Karpas-422 (cell line): ENCODE data around the gene IRF7. TPM values are rescaled to one million over a fixed set of nuclear protein-coding genes. Genes with fewer than 3 reads are reported as not detected.

Experiments
- DNase-seq: peaks from one replicate; pipeline ENCODE4 v3.0.0-alpha.2; 2015
- H2AFZ ChIP-seq: fragments of 200-600 bp; sonication (generic); 2 replicates; pipeline ENCODE4 v1.6.1; 2014; ENCODE audit warnings: antibody characterized with exemption, low read length, mixed read lengths
- H3K27ac ChIP-seq: fragments of 200-600 bp; sonication (generic); 2 replicates; pipeline ENCODE4 v1.5.1; 2014; ENCODE audit warnings: mild to moderate bottlenecking, low read length, moderate library complexity
- H3K27me3 ChIP-seq: fragments of 200-600 bp; sonication (generic); 2 replicates; pipeline ENCODE4 v1.6.1; 2014; ENCODE audit warnings: low read length, mixed read lengths
- H3K36me3 ChIP-seq: fragments of 200-600 bp; sonication (generic); 2 replicates; pipeline ENCODE4 v1.6.1; 2014; ENCODE audit warnings: low read length, mixed read lengths; ENCODE audit not compliant: insufficient read depth
- H3K4me1 ChIP-seq: fragments of 200-600 bp; sonication (generic); 2 replicates; pipeline ENCODE4 v1.6.1; 2014; ENCODE audit warnings: mild to moderate bottlenecking, low read length, mixed read lengths
- H3K4me2 ChIP-seq: fragments of 200-600 bp; sonication (generic); 2 replicates; pipeline ENCODE4 v1.6.1; 2014; ENCODE audit warnings: low read length, low read depth, mild to moderate bottlenecking; ENCODE audit not compliant: poor library complexity, severe bottlenecking
- H3K4me3 ChIP-seq: fragments of 200-600 bp; sonication (generic); 2 replicates; pipeline ENCODE4 v1.5.1; 2014; ENCODE audit warnings: mild to moderate bottlenecking, antibody characterized with exemption, low read length, mixed read lengths
- H3K79me2 ChIP-seq: fragments of 200-600 bp; sonication (generic); 2 replicates; pipeline ENCODE4 v1.6.1; 2014; ENCODE audit warnings: mild to moderate bottlenecking, low read length, mixed read lengths
- H3K9ac ChIP-seq: fragments of 200-600 bp; sonication (generic); 2 replicates; pipeline ENCODE4 v1.6.0; 2014; ENCODE audit warnings: low read length
- H3K9me2 ChIP-seq: fragments of 200-600 bp; sonication (generic), shearing (Covaris generic); replicated peaks from 2 replicates; pipeline ENCODE4 v1.6.0; 2014; ENCODE audit warnings: mild to moderate bottlenecking, low read length, moderate library complexity; ENCODE audit not compliant: insufficient read depth
- H3K9me3 ChIP-seq: fragments of 300-700, 200-600 bp; sonication (generic); 2 replicates; pipeline ENCODE4 v1.6.1; 2014; ENCODE audit warnings: low read length, mixed read lengths
- H4K20me1 ChIP-seq: fragments of 200-600 bp; sonication (generic); 2 replicates; pipeline ENCODE4 v1.6.1; 2014; ENCODE audit warnings: mild to moderate bottlenecking, antibody characterized with exemption, low read length, low read depth; ENCODE audit not compliant: insufficient read depth
- total RNA-seq: library from RNA; depleted of rRNA; stranded (reverse); fragments of >200 nt; shearing (Covaris generic); gene quantifications from 2 replicates; pipeline ENCODE4 v1.2.3, GENCODE V29; 2014; ENCODE audit warnings: low replicate concordance; rRNA removed

The IRF7 gene
- total RNA-seq = 34.6 and 53.5 TPM in 2 replicates

DNA sequence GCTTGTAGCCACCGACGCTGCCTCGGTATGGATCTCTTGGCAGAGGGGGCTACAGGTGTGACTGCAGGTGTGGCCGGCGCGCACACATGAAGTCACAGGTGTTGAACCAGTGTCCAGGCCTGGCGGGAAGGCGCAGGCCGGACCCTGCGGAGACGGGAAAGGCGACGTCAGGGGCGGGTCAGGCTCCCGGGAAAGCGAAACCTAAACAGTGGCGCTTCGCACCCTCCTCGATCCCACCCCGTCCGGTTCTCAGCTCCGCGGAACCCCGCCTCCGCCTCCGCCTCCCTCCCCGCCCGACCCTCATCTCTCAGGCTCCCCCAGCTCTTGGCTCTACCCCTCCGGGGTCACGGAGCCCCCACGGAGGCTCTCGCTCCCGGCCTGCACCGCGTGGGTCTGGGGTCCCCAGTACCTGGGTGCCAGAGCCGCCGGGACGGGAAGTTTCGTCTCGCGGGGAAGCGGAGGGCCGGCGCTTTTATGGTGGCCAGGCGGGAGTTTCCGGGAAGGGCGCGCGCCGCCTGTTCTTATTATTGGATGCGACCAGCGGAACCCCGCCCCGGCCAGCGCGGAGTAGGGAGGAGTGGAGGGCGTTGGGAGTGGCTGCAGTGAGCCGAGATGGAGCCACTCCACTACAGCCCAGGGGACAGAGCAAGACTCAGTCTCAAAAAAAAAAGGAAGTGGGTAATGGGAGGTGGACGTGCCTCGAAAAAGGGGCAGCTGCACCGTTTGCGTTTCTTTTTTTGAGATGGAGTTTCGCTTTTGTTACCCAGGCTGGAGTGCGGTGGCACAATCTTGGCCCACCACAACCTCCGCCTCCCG lies at the start of gene IRF7:
TSS of gene IRF7 (minus strand) at position 447 of the 816 bp plus-strand sequence. CDS start 586 bp downstream, outside the sequence.
- no peaks in the 10 kb centered on the region for H3K27me3 ChIP-seq
- DNase-seq = peak; percentile 97
- H2AFZ ChIP-seq = no peak within 1 kb of the TSS
- H3K4me1 ChIP-seq = peaks cover 27% of the 10 kb centered on the region
- H4K20me1 ChIP-seq = peaks cover 27% of the 10 kb centered on the region; the same call in 1 of the 2 replicates
- peak within 1 kb of the TSS; percentile 79 for H3K9ac ChIP-seq
- H3K27ac ChIP-seq = peak within 1 kb of the TSS; percentile 85
- H3K9me3 ChIP-seq = no peaks in the 10 kb centered on the region
- H3K79me2 ChIP-seq = peaks cover 7% of the 10 kb centered on the region; the same call in 1 of the 2 replicates
- peak within 1 kb of the TSS; percentile 97 for H3K4me2 ChIP-seq
- peak within 1 kb of the TSS; percentile 92 for H3K4me3 ChIP-seq
- no peaks in the 10 kb centered on the region; the same call in 1 of the 2 replicates for H3K36me3 ChIP-seq
- H3K9me2 ChIP-seq = no peaks in the 10 kb centered on the region

DNA sequence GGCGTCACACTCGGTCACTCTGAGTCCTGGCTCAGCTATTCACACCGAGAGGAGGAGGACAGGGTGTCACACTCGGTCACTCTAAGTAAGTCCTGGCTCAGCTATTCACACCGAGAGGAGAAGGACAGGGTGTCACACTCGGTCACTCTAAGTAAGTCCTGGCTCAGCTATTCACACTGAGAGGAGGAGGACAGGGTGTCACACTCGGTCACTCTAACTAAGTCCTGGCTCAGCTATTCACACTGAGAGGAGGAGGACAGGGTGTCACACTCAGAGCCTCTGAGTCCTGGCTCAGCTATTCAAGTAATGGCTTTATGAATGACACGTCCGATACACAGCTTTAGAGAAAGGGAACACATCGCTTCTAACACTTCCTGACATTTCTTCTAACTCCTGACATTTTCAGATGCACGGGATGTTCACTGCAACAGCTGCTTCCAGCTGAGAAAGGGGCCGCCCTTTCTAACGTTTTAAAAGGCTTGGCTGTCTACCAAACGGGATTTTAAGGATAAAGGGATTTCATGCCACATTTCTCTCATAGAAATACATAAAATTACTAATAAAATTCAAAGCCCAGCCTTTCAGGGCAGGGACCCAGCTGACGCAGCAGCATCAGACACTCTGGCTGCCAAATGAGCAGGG lies 49.4 kb upstream of the IRF7 start:
- Histone ChIP-seq H3K4me2 (no peak overlapping the region), H3K4me3 (no peak overlapping the region), H4K20me1 (peaks cover 32% of the 10 kb centered on the region), H3K4me1 (peaks cover 13% of the 10 kb centered on the region), H3K9me3 (no peaks in the 10 kb centered on the region), H3K9ac (no peak overlapping the region), H3K36me3 (peaks cover 22% of the 10 kb centered on the region), H3K79me2 (no peaks in the 10 kb centered on the region), H3K27ac (no peak overlapping the region), H3K9me2 (no peaks in the 10 kb centered on the region), H2AFZ (no peak overlapping the region), H3K27me3 (no peaks in the 10 kb centered on the region)
- DNase-seq = no peak

DNA sequence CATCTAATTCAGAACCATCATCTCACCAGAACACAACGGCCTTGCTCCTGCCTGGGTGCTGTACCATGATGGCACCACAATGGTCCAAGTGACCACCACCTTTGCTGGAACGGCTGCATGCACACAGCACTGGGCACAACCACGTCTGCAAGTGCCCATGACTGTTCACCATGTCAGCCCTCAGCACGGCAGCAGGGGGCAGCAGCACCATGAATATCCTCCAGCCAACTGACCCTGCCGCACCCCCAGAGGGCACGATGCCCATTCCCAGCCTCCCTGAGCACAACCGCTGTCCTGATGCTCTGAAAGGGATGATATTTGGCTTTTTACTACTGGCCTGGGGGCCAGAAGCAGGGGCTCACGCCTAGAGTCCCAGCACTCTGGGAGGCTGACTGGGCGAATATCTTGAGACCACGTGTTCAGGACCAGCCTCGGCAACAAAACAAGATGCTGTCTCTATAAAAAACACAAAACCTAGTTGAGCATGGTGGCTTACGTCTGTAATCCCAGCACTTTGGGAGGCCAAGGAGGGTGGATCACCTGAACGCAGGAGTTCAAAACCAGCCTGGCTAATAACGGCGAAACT lies 47.0 kb upstream of the IRF7 start:
- H3K9ac ChIP-seq = no peak overlapping the region
- H3K4me1 ChIP-seq = peaks cover 23% of the 10 kb centered on the region
- H3K27me3 ChIP-seq = no peaks in the 10 kb centered on the region
- H3K36me3 ChIP-seq = peaks cover 29% of the 10 kb centered on the region
- no peaks in the 10 kb centered on the region for H3K79me2 ChIP-seq
- no peak overlapping the region for H3K27ac ChIP-seq
- H4K20me1 ChIP-seq = peaks cover 52% of the 10 kb centered on the region
- no peaks in the 10 kb centered on the region for H3K9me2 ChIP-seq
- no peak overlapping the region for H2AFZ ChIP-seq
- no peaks in the 10 kb centered on the region for H3K9me3 ChIP-seq
- H3K4me3 ChIP-seq = no peak overlapping the region
- peak; percentile 78 for DNase-seq
- H3K4me2 ChIP-seq = no peak overlapping the region

DNA sequence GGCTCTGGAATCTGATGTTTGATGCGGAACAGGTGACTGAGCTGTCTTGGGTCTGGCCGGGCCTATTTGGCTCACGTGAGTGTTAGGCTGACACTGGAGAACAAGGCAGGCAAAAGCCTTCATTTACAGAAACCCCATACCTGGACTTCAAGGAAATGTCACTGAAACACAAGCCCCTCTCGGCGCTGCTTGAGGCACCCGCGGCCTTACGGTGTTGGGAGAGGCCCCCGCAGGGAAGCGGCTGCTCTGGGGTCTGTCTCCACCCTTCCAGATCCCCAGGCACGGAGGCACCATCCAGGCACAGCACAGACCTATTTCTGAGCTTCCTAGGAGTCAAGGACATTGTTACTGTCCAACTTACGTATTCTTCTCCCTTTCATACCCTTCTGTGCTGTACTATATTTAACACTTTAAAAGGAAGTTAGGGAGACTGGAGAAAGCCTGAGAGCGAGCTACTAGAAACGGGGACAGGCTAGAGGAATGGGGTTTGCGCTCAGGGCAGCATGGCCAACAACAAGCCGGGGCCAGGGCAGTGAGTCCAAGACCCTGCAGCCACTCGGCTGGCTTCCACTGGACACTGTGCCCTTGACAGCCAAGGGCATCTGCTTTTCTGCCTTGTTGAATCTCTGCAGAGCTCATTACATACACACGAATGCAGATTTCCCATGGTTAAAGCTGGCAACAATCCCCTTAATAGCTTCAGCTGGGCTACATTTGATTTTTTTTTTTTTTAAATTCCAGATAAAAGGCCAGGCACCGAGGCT lies 45.1 kb upstream of the IRF7 start:
- Histone ChIP-seq H3K27me3 (no peaks in the 10 kb centered on the region), H3K27ac (peak overlapping the region; percentile 25; the same call in 1 of the 2 replicates), H2AFZ (no peak overlapping the region), H3K9me2 (no peaks in the 10 kb centered on the region), H3K9me3 (no peaks in the 10 kb centered on the region), H3K79me2 (no peaks in the 10 kb centered on the region), H3K4me2 (peak overlapping the region; percentile 56), H4K20me1 (peaks cover 66% of the 10 kb centered on the region), H3K4me1 (peaks cover 23% of the 10 kb centered on the region), H3K4me3 (peak overlapping the region; percentile 33; the same call in 1 of the 2 replicates), H3K9ac (no peak overlapping the region), H3K36me3 (peaks cover 27% of the 10 kb centered on the region)
- no peak for DNase-seq

DNA sequence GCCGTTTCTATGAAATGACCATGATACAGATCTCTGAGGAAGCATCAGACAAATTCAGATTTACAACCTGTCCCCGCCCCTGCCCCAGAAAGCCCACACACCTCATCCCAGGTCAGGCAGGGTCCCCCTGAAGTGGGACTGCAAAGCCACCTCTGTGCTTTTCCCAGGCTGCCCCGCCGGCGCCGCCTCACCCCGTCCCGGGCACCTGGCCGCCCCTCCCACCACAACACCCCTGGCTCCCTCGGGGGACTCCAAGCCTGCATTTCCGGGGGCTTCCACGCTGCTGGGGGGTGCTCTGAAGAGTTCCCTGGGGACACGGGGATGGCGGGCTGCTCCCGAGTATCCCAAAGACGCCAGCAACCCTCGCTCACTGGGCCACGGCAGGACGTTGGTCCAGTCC lies 44.5 kb upstream of the IRF7 start:
- peak overlapping the region; percentile 33; the same call in 1 of the 2 replicates for H3K4me3 ChIP-seq
- peak overlapping the region; percentile 25; the same call in 1 of the 2 replicates for H3K27ac ChIP-seq
- H3K4me1 ChIP-seq = peaks cover 23% of the 10 kb centered on the region
- H2AFZ ChIP-seq = no peak overlapping the region
- no peaks in the 10 kb centered on the region for H3K9me2 ChIP-seq
- H3K9me3 ChIP-seq = no peaks in the 10 kb centered on the region
- peak overlapping the region; percentile 56 for H3K4me2 ChIP-seq
- H3K79me2 ChIP-seq = no peaks in the 10 kb centered on the region
- no peak overlapping the region for H3K9ac ChIP-seq
- peaks cover 22% of the 10 kb centered on the region for H3K36me3 ChIP-seq
- H3K27me3 ChIP-seq = no peaks in the 10 kb centered on the region
- DNase-seq = no peak
- H4K20me1 ChIP-seq = peaks cover 69% of the 10 kb centered on the region

DNA sequence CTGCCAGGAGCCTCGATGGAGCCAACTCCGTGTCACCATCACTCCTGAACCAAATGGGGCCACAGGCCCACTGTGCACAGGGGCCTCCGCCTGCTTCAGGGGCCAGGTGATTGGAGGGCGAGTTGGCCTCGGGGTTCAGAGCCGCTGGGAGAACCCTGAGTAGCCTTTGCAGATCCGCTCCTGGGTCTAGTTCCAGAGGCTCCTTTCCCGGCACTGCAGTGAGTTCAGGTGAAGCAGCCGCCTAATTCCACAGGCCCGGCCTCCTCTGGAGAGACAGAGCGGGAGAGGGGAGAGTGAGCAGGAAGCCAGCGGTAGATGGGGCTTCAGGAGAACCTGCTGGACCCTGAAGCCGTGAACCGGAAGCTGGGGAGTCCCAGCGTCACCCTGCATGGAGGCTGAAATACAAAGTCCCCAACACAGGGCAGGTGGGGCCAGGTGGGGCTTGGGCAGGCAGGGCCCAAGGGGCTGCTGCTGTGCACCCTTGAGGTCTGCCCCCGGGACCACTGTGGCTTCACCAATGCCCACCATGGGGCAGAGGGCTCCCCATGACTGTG lies 43.9 kb upstream of the IRF7 start:
- peaks cover 19% of the 10 kb centered on the region for H3K36me3 ChIP-seq
- H3K9me3 ChIP-seq = no peaks in the 10 kb centered on the region
- H3K9ac ChIP-seq = no peak overlapping the region
- H3K4me1 ChIP-seq = peaks cover 23% of the 10 kb centered on the region
- peaks cover 74% of the 10 kb centered on the region for H4K20me1 ChIP-seq
- peak overlapping the region; percentile 23; the same call in 1 of the 2 replicates for H3K4me3 ChIP-seq
- 0 out of 2 replicates have a peak overlapping the region, but pooled peaks have one; percentile 3 for H3K27ac ChIP-seq
- no peak for DNase-seq
- no peaks in the 10 kb centered on the region for H3K79me2 ChIP-seq
- H3K9me2 ChIP-seq = no peaks in the 10 kb centered on the region
- H3K4me2 ChIP-seq = peak overlapping the region; percentile 56
- no peak overlapping the region for H2AFZ ChIP-seq
- H3K27me3 ChIP-seq = no peaks in the 10 kb centered on the region

DNA sequence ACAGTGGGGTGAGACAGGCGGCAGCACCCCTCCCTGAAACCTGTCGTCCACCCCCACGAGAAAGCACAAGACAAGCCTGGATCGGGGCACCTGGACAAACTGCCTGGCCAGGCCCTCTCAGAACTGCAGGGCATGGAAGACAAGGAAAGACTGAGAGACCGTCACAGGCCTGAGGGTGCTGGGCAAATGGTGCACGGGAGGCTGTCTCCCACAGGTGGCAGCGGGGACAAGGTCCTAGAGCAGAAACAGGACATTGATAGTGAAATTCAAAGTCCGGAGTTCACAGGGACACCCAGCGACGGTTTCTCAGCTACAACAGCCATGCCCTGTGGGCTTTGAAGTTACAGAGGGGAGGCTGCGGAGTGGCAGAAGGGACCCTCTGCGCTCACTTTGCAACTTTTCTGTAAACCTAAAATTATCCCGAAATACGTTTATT lies 42.0 kb upstream of the IRF7 start:
- Histone ChIP-seq H3K4me2 (no peak overlapping the region), H3K4me3 (no peak overlapping the region), H3K9ac (no peak overlapping the region), H3K36me3 (peaks cover 15% of the 10 kb centered on the region), H2AFZ (no peak overlapping the region), H3K9me2 (no peaks in the 10 kb centered on the region), H4K20me1 (peaks cover 72% of the 10 kb centered on the region), H3K4me1 (peaks cover 23% of the 10 kb centered on the region), H3K9me3 (no peaks in the 10 kb centered on the region), H3K27ac (no peak overlapping the region), H3K79me2 (no peaks in the 10 kb centered on the region), H3K27me3 (no peaks in the 10 kb centered on the region)
- DNase-seq = no peak
